DLD1 (cell line): Measurements from ENCODE around the gene ABCC10.
"Not testable (repeated sequence)": the region's sequence is repeated elsewhere in the genome, so short reads cannot be mapped to it uniquely, and the experiment has no call there.

Experiments used
- in situ Hi-C: cut with HindIII; loops from 2 replicates; pipeline ENCODE4 v1.10.0; 2017; ENCODE audit warnings: low sequenced_read_pairs

Gene ABCC10

DNA sequence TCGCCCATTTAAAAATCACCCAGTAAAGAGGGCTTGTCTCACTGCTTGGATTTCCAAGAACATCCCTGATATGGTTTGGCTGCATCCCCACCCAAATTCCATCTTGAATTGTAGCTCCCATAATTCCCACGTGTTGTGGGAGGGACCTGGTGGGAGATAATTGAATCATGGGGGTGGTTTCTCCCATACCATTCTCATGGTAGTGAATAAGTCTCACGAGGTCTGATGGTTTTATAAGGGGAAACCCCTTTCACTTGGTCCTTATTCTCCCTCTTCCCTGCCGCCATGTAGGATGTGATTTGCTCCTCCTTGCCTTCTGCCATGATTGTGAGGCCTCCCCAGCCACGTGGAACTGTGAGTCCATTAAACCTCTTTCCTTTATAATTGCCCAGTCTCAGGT, 39.9 kb downstream of the ABCC10 start:
- in situ Hi-C loops, result not testable (repeated sequence)

DNA sequence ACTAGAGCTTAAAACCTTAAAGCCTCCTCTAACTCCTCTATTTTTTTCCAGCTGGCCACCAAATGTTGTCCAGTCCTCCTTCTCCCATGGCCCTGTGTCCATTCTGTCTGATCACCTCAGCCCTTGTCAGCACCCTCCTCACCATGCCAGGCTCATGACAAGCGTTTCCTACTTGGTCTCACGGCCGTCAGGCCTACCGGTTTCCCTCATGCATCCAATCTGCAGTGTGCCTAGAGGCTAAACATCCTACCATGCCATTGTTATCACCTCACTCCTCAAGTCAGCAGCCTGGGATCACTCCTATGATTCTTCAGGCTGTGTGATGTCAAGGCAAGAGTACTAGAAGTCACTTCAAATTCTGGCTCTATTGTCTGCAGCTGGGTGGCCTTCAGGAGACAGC, 40.4 kb downstream of the ABCC10 start:
- in situ Hi-C loops, result no loop called here

DNA sequence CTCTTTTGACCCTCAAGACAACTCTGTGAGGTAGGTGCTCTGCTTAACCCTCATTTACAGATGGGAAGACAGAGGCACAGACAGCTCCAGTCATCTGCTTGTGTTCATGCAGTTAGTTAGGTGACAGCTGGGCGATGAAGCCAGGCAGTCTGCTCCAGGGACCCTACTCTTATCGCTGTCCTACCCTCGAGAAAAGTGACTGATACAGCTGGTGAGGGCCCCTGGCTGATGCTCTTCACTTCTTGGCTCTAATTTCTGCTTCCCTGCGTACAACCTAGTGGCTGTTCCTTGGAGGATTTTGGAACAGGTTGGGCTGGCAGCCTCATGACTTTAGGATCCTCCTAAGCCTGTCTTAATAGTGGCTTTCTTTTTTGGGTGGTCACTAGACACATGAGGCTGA, 40.9 kb downstream of the ABCC10 start:
- in situ Hi-C loops, result no loop called here

DNA sequence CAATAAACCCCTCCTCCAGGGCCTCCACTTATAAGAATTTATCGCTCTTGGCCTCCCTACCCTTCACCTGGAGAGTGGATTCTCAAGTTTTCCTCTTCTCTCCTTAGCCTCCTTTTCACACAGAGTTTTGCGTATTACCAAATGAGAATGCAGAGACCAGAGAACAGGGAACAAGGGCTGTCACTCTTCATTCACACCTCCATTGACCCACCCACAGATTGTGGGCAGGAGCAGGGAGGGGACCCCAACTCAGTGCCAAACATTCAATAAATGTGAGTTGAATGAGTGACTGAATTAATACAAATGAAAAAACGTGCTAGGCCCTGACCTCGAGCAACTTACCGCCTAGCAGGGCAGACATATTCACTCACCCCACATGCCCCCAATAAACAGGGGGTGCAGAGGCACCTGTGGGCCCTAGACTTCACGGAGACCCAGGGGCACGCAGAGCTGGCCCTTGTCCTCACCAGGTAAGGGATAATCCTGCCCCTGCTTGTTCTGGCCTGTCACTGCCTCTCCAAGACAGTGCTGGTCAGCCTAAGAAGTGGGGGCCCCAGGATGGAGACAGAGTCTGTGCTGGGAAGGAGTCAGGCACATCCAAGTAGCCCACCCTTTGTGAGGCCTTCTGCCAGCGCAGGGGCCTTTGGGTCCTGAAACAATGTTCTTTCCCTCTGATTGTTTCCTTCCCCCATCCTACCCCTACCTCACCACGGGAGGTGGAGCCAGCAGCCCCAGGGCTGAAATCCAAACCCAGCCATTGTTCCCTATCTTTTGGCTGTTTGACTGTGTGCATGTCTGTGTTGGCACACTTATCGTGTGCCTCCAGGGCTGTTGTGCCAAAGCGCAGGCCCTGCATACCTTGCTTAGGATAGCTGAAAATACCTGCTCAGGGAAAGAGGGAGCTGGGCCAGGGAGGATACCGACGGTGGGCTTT, 41.7 kb downstream of the ABCC10 start:
- in situ Hi-C loops, result no loop called here

DNA sequence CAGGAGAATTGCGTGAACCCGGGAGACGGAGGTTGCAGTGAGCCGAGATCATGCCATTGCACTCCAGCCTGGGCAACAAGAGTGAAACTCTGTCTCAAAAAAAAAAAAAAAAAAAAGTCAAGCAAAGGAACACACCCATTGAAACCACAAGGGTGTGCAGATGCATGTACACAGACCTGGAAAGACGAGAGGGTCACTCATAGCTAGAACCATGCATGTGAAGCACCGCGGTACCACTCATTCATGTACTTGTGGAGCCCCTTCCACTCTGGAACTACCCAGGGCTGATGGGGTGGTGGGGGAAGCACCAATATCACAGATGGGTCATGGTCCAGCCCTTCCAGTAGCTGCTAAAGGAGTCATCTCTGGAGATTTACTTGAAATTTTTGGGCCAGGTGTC, 42.6 kb downstream of the ABCC10 start:
- in situ Hi-C loops, result no loop called here

DNA sequence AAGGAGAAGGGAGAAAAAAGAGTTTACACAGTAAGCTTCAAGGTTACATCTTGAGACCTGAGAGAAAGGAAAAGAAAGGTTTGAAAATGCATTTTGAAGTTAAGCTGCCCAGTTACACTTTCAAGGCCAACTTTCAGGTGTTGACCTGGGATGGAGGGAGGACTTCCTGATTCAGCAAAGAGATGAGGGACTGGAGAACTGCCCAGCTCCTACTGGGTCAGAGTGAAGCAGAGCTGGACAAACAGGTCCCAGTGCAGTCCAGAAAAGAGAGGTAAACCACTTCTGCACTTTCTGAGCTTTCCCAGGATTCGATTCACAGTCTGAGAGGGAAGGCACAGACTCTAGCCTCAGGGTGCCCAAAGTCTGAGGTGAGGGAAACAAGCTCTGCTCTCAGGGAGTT, 44.1 kb downstream of the ABCC10 start:
- in situ Hi-C loops, result no loop called here

DNA sequence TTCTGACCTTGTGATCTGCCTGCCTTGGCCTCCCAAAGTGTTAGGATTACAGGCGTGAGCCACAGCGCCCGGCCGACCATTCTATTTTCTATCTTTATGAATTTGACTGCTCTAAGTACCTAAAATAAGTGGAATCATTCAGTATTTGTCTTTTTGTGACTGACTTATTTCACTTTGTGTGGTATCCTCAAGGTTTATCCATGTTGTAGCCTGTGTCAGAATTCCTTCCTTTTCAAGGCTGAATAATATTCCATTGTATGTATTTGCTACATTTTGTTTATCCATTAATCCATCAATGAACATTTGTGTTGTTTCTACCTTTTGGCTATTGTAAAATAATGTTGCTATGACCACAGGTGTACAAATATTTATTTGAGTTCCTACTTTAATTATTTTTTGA, 45.2 kb downstream of the ABCC10 start:
- in situ Hi-C loops, result no loop called here

DNA sequence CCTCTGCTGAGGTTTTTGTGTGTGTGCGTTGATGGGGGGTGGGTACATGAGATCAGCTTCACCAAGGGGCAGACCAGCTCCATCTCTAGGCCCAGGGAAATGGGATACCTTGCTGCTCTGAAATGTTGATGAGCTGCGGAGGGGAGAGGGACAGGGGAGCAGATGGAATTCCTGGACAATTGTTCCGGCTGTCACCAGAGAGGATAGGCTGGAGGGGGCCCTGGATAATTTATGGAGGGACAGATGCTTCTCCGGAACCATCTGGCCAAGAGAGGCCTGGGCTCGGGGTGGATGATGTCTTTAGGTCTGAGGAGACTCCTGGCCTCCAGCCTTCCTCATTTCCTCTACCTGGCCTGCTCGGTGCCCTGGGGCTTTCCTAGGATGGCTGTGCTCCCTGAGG, 48.2 kb downstream of the ABCC10 start:
- in situ Hi-C loops, result no loop called here

DNA sequence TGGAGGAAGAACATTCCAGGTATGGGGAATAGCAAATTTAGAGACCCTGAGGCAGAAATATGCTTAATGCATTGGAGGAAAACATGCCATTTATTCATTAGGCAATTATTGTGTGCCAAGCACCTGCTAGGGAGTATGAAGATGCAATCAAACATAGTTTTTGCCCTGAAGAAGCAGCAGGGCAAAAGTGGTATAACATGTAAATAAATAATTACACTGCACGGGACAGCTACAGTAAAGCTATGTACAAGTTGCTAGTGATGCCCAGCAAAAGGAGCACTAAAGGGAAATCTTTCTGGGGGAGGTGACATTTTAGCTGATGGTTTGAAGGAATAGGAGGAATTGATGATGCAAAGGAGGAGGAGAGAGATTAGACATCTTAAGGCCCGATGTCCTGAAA, 49.4 kb downstream of the ABCC10 start:
- in situ Hi-C loops, result no loop called here

DNA sequence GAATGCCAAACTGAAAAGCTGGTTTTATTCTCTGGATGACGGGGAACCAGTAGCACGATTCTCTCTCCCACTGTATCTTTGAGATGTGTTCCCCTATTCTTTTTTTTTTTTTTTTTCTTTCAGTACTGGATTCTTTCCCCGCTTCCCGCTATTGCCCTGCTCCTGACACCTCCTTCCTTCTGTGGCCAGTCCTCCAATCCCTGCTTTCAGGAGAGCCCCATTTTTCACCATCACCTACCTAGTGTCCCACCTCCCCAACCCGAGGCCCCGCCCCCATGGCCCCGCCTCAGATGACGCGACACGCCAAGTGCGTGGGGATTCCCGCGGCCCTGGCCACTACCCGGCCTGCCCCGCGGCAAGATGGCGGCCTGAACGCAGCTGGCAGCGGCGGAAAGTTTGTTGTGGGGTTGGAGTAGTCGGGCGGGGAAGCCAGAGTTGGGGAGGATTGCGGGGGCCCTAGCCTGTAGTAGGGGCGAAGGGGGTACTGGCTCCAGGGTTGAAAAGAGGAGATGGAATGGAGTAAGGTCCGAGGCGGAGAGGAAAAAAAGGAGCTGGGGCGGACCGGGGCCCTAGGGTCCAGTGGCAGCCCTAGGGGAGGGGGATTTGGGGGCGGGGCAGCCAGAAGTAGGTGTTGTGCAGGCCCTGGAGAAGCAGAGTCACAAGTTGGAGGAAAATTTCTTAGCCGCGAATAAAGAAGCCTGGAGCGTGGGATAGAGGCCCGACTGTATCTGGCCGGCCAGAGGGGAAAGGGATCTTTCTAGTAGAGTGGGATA, 50.1 kb downstream of the ABCC10 start, which contains the start of gene TJAP1:
TJAP1 (plus strand) TSS at position 336 of the 773 bp plus-strand sequence. CDS start 21,432 bp downstream, outside the sequence.
- in situ Hi-C loops, result no loop called here

DNA sequence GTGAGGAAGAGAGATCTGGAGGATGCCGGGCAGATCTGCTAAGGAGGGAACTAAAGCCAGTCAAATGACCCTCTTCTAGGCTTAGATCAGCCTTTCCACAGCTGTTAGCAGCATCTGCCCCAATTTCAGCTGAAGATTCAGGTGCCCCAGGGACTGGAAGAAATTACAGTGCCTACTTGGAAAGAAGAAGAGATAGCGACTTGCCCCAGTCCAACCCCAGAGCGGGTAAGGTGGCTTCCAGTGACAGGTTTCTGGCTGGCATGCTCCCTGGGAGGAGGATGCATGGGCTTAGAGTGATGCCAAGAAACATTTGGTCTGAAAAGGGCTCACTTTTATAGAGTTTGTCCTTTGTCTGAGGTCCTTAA, 50.6 kb downstream of the ABCC10 start:
- in situ Hi-C loops, result no loop called here

DNA sequence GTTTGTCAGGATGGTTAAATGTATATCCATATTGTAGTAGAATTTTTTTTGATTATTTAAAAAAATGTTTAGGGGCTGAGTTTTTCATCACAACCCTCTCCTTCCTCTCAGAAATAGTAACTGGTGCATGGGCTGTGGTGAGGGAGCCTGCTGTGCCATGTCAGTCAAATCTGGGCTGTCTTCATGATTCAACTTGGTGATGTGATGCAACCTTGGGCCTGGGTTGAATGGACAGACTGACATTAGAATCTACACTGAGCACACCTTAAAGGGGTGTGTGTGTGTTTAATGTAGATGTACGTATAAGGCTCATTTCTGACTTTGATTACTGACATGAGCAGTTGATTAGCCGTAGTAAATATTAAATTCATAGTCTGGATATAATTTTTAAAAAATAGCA, 53.7 kb downstream of the ABCC10 start:
- in situ Hi-C loops, result no loop called here

DNA sequence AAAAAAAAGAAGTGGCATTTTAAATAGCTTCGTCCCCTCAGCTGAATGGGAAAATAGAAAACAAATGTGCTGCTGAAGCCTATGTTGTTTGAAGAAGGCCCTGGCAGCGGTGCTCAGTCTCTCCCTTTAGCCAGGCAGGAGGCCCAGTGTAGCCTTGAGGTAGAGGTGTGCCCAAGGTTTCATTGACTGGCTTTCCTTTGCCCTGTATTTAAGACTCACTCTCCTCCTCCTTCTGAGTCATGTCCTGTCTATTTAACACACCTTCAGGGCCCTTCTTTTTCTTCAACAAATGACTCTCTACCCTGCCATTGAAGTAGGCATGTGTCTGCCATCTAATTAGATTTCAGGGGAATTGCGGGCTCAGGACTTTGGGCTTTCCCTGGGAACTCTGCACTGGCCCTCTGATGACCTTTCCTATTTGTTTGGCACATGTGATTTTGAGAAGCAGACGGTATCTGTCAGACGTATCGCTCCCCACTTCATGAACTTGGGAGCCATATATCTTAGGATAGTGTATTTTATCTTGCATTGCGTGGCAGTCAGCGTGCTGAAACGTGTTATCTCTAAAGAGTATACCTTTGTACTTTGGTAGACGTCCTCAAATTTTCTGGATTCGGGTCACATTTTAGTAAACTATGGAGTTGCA, 54.4 kb downstream of the ABCC10 start:
- in situ Hi-C loops, result no loop called here

DNA sequence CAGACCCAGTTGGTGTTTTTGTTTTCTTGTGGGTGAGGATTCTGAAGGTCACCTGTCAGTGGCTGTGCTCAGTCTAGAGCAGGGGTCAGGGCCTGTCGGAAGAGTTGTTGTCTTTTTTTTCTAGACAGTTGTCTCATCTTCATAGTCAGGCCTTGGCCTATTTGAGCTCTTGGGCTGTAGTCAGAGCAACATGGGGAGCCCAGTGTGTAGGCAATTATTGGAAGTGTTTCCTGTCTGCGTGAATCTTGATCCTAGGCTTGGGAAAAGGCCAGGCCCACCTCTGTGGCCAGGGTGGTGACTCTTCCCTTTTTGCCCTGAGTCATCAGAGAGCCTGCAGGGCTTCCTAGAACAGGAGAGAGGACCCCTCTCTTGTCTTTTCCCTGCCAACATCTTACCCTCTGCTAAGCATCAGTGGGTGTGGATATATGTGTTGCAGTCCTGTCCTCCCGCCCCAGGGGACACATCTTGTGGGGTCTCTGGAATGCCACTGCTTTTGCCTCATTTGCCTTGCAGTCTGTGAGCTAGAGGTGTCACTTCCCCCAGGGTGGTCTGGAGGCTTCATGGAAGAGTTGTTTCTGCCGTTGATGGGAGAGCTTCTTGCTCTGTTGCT, 61.4 kb downstream of the ABCC10 start:
- in situ Hi-C loops, result no loop called here

DNA sequence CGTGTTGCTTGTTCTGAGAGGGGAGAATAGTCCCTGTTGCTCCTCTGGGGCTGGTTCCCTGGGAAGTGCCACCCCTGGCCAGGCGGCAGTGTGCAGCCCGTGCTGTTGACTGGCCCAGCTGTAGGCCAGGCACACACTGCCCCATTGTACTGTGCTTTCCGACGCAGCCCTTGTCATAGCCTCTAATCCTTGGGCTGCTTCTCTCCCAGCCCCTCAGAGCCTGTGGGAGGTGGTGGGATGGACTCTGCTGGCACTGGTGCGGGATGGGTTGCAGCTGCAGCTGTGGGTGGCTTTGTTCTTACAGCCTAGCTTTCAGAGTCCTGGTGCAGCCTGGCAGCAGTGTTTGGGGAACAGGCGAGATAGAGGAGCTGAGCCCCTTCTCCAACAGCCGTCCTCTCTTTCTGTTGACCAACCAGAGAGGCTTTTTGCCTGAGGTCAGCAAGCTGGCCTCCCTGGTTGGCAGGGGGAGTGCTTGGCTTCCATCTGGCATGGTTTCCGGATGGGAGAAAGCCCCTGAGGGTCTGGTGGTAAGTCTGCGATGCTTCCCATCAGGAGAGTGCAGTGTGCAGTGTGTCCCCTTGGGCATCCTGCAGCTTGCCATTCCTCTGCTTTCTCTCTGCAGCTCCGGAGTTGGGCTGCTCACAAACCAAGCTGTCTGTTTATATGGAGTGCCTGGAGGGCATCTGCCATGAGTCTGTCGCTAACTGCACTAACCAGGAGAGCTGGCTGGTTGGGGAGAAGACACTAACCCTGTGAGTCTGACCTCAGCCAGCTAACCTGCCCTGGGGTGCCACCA, 62.1 kb downstream of the ABCC10 start:
- in situ Hi-C loops, result no loop called here

DNA sequence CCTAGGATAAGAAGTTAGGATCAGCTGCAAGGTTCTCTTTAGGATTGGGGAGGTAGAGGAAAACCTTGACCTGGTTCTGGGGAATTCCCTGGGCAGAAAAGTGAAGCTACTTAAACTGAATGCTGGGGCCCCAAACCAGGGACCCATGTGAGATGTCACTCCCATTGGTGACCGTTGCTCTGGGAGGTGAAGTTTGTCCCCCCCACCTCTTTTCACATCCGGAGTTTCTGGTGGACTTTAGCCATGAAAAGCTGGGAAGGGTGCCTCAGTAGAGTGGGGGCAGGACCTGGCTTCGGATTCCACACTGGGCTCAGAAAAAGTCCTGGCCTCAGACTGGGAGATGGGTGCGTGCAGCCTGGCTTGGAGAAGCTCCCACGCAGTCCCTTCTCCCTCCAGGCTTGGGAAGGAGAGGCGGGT, 63.2 kb downstream of the ABCC10 start:
- in situ Hi-C loops, result no loop called here

DNA sequence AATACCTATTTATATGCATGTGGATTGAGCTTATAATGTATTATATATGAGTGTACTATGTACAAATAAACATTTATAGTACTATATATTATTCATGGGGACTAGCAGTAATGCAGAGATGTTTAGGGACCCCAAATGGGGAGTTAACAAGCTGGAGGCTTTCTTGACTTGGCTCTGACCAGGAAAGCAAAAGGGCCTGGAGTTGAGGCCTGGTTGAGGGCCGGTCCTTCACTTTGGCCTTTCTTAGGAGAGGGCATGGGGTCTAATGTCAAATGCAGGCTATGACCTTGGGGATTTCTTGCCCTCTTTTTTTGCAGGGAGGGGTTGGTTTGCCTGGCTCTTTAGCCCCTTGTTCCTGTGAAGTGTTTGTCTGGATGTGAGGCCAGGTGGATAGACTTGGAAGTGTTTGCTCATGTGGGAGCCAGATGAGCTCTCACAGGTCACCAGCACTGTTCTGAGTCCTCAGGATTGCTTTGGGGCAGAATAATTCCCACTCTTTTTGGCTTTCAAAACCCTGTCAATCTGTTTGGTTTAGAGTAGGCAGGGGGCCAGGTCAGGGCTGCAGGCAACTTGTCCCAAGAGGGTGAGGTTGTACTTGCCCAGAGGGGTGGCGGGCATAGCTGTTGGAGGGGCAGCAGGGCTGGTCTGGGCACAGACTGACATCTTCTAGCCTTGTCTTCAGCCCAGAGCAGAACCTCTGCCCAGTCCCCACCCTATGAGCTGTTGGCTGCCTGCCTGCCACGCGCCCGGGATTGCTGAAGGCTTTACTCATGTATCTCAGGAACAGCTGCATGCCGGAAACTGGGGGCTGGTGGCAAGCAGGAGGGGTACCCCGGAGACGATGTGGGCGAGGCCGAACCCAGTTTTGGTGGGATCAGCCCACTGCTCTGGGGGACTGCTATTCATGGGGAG, 64.7 kb downstream of the ABCC10 start:
- in situ Hi-C loops, result no loop called here

DNA sequence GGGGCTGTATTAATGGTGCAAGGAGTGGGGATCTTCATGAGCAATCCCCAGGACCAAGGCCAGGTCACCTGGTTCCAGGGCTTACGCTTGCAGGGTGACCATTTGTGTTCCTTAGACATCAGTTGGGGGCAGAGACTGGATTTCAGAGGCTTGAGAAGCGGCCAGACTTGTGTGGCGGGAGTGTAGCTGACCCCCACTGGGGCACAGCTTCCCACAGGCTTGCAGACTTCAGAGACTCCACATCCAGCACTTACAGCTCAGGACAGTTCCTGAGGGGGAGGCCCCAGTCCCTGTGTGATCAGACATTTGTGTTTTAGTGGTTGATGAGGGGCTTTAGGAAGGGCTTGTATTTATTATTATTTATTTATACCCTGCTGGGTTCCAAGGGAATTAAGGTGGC, 65.3 kb downstream of the ABCC10 start:
- in situ Hi-C loops, result no loop called here

DNA sequence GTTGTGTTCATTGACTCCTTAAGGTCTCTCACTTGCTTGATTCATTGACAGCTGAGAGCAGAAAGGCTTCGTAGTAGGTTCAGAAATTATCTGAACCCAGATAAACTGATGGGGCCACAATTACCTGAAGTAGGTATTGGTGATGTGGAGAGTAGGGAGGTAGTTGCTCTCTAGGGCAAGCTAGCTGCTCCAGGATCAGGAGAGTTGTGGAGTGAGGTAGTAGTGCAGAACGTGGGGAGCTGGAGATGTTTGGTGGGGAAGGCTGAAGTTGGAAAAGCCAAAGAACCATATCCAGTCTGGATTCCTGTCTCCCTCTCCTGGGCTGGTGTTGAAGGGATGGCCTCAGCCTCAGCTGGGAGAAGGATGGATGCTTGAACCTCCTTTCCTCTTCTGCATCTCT, 65.9 kb downstream of the ABCC10 start:
- in situ Hi-C loops, result no loop called here
